K562 (cell line): ENCODE results near the gene ARMS2. TPM values are rescaled to one million over a fixed set of nuclear protein-coding genes. Genes with fewer than 3 reads are reported as not detected.
A peak's percentile ranks its signal among the peaks of the same experiment; 100 is the strongest.

Experiments used
- FOXJ3 ChIP-seq: sonication (generic); formaldehyde crosslinking; IDR thresholded peaks from 2 replicates; pipeline ENCODE4 v1.4.0; 2020; ENCODE audit warnings: mild to moderate bottlenecking, missing genetic modification reagents
- MYBL2 ChIP-seq, 2 experiments: fragments of 450-650 bp in 1 of 2; sonication (generic) in 1 of 2; formaldehyde crosslinking in 1 of 2; IDR thresholded peaks; 2 replicates each; pipeline versions ENCODE4 v1.6.1 to v1.8.1; 2017 to 2022; ENCODE audit warnings: borderline replicate concordance in 1 of 2, inconsistent platforms in 1 of 2, low read depth in 1 of 2, mild to moderate bottlenecking in 1 of 2, missing genetic modification reagents in 1 of 2, moderate library complexity in 1 of 2
- POLR3G ChIP-seq: IDR thresholded peaks from 2 replicates; pipeline ENCODE4 v1.6.1; 2011; ENCODE audit not compliant: insufficient read length, insufficient replicate concordance; ENCODE audit errors: extremely low read depth
- RAD21 ChIP-seq, 2 experiments: fragments of 250-450 bp in 1 of 2; fragments of 450-650 bp in 1 of 2; sonication (Bioruptor Pico) in 1 of 2; formaldehyde crosslinking in 1 of 2; IDR thresholded peaks in 1 of 2; conservative IDR thresholded peaks in 1 of 2; 2 replicates each; pipeline versions ENCODE4 v1.4.0 to v1.8.0; 2020 to 2022; ENCODE audit warnings: mild to moderate bottlenecking in 2 of 2, moderate library complexity in 1 of 2
- REST ChIP-seq, 2 experiments: fragments of 450-650 bp; formaldehyde crosslinking in 1 of 2; IDR thresholded peaks; 2 replicates each; pipeline versions ENCODE4 v1.4.0 to v1.6.1; 2014 to 2020; ENCODE audit warnings: mild to moderate bottlenecking in 2 of 2, borderline replicate concordance in 1 of 2, low read depth in 1 of 2
- SRSF1 ChIP-seq: fragments of 200-400 bp; formaldehyde crosslinking; IDR thresholded peaks from 2 replicates; pipeline ENCODE4 v1.6.1; 2017; ENCODE audit warnings: mild to moderate bottlenecking, low read depth, low read length, moderate library complexity
- ZNF551 ChIP-seq: fragments of 250-450 bp; sonication (Bioruptor Pico); IDR thresholded peaks from 2 replicates; pipeline ENCODE4 v1.5.0; 2021; ENCODE audit warnings: mild to moderate bottlenecking, moderate library complexity
- polyA plus RNA-seq, 8 experiments: library from polyadenylated mRNA; depleted of rRNA in 4 of 8; stranded (reverse) in 5 of 8; unstranded in 3 of 8; fragments of >200 nt; fragmentation: Nextera tagmentation in 2 of 8; fragmentation: Illumina TruSeq in 1 of 8; extraction: Ambion mirVana in 2 of 8; extraction: Trizol in 1 of 8; gene quantifications; 2 replicates each; pipeline versions ENCODE4 v1.2.1 to v1.2.3, GENCODE V29; 2011 to 2014; ENCODE audit warnings: inconsistent platforms in 1 of 8, missing spikeins in 1 of 8
- total RNA-seq, 7 experiments: library from RNA; depleted of rRNA in 6 of 7; stranded (reverse); fragments of >200 nt in 6 of 7; fragmentation: Illumina TruSeq in 2 of 7; extraction: Trizol in 2 of 7; gene quantifications; 2 replicates each; pipeline versions ENCODE4 v1.2.1 to v1.2.3, GENCODE V29; 2011 to 2021; ENCODE audit warnings: low replicate concordance in 1 of 7
- TF ChIP-seq, protein P1 (sequence below): fragments of 450-650 bp; formaldehyde crosslinking; IDR thresholded peaks from 2 replicates; pipeline ENCODE4 v1.4.0; 2020; ENCODE audit warnings: mild to moderate bottlenecking, moderate library complexity

Gene ARMS2
- total and polyA plus RNA-seq, 9 of the 15 experiments (the other 6 are each of a cell fraction or from before 2014, with no cell fraction given): not detected

- TF ChIP-seq REST (IDR thresholded peaks at IDR 0.05; ENCODE audit: borderline replicate concordance): peak; percentile 50; the same call in 1 of the 2 replicates
- no peak for TF ChIP-seq REST (CRISPR knock-in tag; IDR thresholded peaks at IDR 0.05; ENCODE audit: low read depth)
- no peak for TF ChIP-seq ZNF551
- TF ChIP-seq MYBL2 (IDR thresholded peaks at IDR 0.05; ENCODE audit: low read depth): no peak
- TF ChIP-seq MYBL2 (CRISPR knock-in tag; IDR thresholded peaks at IDR 0.05; ENCODE audit: borderline replicate concordance): no peak
- TF ChIP-seq FOXJ3 (CRISPR knock-in tag): no peak
- TF ChIP-seq POLR3G: no peak
- TF ChIP-seq, protein P1, sequence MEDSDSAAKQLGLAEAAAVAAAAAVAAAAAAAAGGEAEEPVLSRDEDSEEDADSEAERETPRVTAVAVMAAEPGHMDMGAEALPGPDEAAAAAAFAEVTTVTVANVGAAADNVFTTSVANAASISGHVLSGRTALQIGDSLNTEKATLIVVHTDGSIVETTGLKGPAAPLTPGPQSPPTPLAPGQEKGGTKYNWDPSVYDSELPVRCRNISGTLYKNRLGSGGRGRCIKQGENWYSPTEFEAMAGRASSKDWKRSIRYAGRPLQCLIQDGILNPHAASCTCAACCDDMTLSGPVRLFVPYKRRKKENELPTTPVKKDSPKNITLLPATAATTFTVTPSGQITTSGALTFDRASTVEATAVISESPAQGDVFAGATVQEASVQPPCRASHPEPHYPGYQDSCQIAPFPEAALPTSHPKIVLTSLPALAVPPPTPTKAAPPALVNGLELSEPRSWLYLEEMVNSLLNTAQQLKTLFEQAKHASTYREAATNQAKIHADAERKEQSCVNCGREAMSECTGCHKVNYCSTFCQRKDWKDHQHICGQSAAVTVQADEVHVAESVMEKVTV (CRISPR knock-in tag): peak; percentile 45; the same call in 1 of the 2 replicates
- TF ChIP-seq RAD21 (CRISPR knock-in tag; conservative IDR thresholded peaks at IDR 0.05 in 1 of 2, IDR thresholded peaks at IDR 0.05 in 1 of 2): peak; percentile 64 to 77
- no peak for TF ChIP-seq SRSF1
Observed at GRCh38 chr10:122435212-122435827, 19.1 kb upstream of the ARMS2 start (continued).
